SH-SY5Y (cell line): ENCODE measurements around the gene CDK8.

Experiments used
- GATA2 ChIP-seq: IDR thresholded peaks from 2 replicates; pipeline ENCODE4 v1.6.1; 2011; ENCODE audit warnings: mild to moderate bottlenecking, low read depth, low read length
- GATA3 ChIP-seq: IDR thresholded peaks from 2 replicates; pipeline ENCODE4 v1.6.1; 2011; ENCODE audit warnings: low read depth, mild to moderate bottlenecking, low read length, moderate library complexity

The CDK8 gene

DNA sequence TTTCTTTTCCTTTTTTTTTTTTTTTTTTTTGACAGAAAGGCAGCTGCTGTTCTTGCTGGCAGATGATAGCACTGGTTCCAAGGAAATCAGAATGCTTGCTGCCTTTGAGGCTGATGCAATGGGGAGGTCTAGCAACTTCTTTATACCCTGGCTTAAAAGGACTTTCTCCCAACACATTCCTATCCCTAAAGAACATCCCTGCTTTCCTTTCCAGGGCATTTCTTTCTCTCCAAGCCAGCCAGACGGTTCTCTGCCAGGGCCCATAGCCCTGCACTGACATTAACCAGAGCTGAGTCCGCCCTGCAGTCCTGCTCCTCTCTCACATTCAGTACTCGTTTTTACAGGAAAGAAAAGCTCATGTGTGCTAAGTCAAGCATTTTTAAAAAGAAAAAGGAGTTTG lies 169.7 kb downstream of the CDK8 start:
- TF ChIP-seq GATA3 (no peak), GATA2 (no peak)

DNA sequence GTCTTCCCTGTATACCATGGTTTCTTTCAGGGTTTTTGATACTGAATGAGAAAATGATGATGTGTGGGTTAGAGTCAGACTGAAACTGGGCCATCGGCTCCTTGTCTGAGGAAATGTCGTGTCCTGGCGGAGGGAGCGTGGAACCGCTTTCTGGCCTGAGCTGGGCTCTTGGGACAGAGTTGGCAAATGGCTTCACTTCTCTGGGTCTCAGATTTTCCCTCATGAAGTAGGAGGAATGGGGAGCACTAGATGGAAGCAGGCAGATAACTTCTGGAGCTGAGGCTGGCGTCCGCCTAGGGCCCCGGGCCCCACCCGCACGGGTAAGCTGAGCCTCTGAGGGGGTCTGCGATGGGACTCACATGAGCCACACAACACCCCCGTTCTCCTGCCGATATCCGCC lies 170.3 kb downstream of the CDK8 start:
- TF ChIP-seq GATA2 (no peak), GATA3 (no peak)

DNA sequence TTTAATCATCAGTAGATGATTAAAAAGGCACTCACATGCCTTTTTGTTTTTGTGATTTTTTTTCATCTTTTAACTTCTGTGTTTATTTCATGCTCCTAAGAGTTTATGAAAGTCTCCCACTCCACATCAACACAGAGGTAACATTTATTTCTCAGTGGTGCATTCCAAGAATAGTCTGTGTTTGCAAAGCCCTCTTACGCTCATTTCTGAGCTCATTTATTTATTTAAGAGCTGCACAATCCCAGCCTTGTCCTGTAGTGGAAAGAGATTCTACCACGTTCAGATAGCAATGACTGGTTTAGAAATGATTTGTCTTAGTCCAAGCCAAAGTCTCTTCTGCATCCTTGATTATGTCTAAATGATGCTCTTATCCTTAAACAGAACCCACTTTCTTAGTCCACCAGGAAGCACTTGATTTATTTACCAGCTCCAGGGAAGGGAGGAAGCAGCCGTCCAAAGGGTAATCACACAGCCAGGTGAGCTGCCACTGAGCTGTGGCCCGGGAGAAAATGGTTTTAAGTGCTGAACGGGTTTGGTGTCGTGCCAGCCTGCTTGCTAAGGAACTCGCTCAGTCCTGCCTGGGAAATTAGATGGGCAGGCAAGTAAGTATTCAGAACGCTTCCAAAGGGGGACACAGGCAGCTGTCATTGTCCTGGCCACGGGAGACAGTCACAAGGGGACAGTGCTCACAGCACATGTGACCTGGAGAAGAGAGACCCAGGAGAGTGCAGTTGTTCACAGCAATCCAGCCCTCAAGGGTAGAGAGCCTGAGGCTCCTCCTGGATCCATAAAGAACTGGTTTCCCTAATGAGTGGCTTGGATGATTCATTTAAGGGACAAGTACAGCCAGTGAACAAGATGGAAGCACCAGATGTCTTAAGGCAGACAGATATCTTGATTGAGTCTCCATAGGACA lies 171.8 kb downstream of the CDK8 start:
- TF ChIP-seq GATA3 = no peak
- no peak for TF ChIP-seq GATA2

DNA sequence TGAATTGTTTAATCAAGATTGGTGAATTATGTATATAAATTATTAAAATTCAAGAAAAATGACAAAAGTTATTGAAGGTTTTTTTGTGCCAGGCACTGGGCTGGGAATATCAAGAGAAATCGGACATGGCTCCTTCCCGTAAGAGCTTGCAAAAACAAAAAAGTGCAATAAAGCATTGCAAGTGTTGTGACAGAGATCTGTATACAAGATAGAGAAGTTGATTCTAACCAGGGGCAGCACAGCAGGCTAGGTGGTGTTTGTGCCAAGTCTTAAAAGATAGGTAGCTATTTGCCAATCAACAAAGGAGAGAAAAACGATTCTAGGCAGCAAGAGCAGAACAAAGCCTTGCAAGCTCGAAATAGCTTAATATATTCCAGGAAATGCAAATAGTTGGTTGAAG lies 179.8 kb downstream of the CDK8 start:
- TF ChIP-seq GATA2 (no peak), GATA3 (no peak)

DNA sequence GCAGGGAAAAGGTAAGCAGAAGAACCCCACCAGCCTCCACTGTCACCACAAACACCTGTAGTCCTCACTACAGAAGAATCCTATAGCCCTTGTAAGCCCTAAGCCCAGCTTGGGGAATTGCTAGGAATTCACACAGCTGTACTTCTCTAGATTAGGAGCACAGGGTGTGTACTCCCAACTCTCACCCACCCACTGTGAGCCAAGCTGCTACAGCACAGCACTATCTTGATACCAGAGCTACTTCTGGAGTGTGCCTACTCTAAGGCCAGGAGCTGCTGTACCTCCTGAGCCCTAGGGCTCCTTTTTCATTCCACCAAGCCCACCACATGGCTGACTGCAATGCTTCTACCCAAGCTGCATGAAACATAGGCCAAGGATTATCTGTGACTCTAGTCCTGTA lies 181.2 kb downstream of the CDK8 start:
- TF ChIP-seq GATA2 (no peak), GATA3 (no peak)

DNA sequence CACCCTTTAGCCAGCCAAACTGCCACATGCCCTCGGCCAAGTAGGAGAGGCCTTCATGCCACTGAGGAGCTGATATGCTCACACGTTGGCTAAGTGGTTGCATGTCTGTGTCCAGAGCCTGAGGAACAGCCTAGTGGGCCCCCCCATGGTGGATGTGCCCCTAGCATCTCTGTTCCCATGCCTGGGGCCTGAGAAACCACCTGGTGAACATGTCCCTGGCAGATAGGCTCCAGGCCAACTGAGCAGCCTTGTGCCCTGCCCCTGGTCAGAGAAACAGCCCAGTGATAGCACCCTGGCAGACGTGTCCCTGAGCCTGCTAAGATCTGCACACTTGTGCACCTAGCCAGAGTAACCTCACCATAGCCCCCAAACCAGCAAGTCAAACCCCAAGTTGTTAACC lies 181.7 kb downstream of the CDK8 start:
- TF ChIP-seq GATA2 = no peak
- no peak for TF ChIP-seq GATA3

DNA sequence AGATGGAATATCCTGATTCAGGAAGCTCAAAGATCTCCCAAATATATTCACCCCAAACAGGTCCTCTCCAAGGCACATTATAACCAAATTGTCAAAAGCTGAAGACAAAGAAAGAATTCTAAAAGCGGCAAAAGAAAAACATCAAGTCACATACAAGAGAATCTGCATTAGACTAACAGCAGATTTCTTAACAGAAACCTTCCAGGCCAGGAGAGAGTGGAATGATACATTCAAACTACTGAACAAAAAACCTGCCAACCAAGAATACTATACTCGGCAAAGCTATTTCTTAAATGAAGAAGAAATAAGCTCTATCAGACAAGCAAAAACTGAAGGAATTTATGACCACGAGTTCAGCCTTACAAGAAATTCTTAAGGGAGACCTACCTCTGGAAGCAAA lies 183.0 kb downstream of the CDK8 start:
- TF ChIP-seq GATA2 (no peak), GATA3 (no peak)

DNA sequence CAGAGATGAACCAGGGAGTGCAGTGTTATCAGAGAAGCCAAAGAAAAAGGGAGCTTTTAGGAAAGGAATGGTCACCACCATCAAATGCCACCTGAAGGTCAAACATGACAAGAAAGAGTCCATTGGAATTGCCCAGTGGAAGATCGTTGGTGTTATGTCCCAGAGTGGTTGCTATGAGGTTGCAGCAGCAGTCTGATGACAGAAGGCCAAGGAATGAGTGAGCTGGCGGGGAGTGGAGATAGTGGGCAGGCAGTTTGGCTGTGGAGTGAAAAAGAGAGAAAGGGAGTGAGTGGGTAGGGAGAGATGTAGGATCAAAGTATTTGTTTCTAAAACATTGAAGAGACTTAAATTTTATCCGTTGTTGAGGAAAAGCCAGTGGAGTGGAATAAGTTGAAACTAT lies 186.2 kb downstream of the CDK8 start:
- TF ChIP-seq GATA3 (no peak), GATA2 (no peak)

DNA sequence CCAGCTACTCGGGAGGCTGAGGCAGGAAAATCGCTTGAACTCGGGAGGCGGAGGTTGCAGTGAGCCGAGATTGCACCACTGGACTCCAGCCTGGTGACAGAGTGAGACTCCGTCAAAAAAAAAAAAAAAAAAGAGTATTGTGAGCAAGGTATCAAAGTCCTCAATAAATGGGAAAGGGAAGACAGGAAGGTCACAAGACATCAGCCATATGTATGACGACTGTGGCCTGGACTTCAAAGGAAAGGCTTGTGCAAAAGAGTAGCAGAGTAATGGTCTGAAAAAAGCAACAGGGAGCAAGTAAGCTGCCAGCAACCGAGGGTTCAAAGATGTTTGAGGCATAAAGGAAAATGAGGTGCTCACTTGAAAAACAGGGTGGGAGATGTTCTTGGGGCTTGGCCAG lies 187.5 kb downstream of the CDK8 start:
- TF ChIP-seq GATA3 (no peak), GATA2 (no peak)

DNA sequence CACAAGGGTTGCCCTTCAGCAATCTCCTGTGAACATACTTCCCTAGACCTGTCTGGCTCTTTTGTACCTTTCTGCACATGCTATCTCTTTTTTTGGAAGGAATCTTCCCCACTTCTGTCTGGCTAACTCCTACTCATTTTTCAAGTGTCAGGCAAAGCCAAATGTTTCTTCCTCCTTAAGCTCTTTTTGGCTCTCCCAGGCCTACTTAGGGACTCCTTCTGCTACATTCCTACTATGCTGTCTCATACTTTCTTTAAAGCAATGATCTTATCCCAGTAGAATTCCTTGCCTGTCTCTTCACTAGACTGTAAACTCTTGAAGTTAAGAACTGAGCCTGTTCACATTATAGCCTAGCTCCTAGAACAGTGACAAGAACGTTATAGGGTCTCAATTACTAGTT lies 188.6 kb downstream of the CDK8 start:
- TF ChIP-seq GATA2 (no peak), GATA3 (no peak)

DNA sequence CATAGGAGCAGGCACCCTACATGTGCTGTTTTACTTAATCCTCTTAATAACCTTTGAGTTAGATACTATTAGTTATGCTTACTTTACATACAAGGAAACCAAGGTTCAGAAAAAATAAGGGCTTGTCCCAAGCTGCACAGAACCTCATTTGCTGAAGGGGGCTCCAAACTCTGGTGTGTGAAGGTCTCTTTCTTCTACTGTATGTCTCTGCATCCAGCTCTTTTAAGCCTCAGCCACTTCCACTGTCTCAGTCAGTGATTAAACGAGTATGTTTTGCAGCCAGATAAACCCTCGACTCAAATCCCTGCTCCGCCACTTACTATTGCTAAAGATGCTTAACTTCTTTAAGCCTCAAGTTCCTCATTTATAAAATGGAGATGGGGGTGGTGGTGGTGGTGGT lies 191.2 kb downstream of the CDK8 start:
- no peak for TF ChIP-seq GATA3
- TF ChIP-seq GATA2 = no peak

DNA sequence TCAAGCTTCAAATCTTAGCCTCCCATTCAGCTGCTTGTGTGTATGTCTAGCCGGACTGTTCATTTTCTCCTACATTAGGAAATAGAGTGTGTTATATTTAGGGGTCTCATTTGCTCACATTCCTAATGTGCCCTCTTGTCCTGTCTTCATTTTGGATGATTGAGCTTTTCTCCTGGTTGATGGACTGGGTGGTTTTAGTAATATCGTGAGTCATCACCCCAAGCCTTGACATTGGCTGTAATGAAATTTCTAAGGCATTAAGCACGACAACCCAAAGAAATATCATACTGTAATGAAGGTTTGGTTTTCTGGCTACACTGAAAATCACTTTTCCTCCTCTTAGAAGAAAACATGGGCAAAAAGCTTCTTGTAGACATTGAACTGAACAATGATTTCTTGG lies 192.8 kb downstream of the CDK8 start:
- TF ChIP-seq GATA2 (no peak), GATA3 (no peak)

DNA sequence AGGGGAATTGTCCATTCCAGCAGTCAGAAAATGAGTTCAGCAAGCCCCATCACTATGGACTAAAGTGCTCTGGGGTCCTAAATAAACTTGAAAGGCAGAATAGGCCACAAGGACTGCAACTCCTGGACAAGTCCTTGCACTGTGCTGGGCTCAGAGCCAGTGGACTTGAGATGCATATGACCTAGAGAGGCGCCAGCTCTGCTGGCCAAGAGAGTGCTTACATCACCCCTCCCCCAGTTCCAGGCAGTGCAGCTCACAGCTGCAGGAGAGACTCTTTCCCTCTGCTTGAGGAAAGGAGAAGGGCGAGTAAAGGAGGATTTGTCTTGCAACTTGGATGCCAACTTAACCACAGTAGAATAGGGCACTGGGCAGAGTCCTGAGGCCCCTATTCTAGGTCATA lies 194.1 kb downstream of the CDK8 start:
- TF ChIP-seq GATA3 (no peak), GATA2 (no peak)

DNA sequence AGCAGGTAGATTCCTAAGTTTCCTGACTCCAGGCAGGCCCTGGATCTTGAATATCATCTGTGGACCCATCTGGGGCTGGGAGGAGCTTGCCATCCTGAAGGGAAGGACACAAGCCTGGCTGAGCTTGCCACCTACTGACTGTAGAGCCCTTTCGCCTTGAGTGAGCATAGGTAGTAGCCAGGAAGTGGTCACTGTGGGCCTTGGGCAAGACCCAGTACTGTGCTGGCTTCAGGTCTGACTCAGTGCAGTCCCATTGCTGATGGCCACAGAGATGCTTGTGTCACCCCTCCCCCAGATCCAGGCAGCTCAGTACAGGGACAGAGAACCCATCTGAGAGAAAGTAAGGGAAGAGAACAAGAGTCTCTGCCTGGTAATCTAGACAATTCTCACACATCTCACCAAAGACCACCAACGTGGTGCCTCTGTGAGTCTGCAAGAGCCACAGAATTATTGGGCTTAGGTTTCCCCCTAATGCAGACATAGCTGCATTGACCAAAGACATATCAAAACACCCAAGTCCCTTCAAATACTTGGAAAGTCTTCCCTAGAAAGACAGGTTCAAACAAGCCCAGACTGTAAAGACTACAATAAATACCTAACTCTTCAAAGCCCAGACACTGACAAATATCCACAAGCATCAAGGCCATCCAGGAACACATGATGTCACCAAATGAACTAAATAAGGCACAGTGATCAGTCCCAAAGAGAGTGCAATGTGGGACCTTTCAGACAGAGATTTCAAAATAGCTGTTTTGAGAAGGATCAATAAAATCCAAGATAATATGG lies 195.3 kb downstream of the CDK8 start:
- TF ChIP-seq GATA2 (no peak), GATA3 (no peak)
